GM18861 (cell line): Measurements from ENCODE around the gene VDAC1.

ENCODE experiments used
- ATAC-seq: cut with Tn5 transposase; IDR thresholded peaks from one replicate; pipeline ENCODE4 v1.9.1; 2021; ENCODE audit not compliant: unreplicated experiment

Gene VDAC1

GRCh38 chr5:134025786-134026185, 21.0 kb upstream of the VDAC1 start:
- no peak for ATAC-seq

DNA sequence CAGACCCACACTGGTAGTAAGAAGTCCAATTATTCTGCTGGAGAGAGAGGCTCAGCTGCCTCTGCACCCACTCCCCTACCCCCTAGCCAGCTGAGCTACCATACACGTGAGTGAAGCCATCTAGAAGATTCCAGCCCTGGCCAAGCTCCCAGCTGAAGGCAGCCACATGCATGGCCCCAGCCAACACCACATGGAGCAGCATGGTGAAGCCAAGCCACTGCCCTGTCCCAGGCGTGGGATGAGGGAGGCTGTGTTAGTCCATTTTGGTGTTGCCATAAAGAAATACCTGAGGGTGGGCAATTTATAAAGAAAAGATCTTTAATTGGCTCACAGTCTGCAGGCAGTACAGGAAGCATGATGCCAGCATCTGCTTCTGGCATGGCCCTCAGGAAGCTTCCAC, 20.0 kb upstream of the VDAC1 start:
- no peak for ATAC-seq

GRCh38 chr5:134022333-134022732, 17.6 kb upstream of the VDAC1 start:
- no peak for ATAC-seq

DNA sequence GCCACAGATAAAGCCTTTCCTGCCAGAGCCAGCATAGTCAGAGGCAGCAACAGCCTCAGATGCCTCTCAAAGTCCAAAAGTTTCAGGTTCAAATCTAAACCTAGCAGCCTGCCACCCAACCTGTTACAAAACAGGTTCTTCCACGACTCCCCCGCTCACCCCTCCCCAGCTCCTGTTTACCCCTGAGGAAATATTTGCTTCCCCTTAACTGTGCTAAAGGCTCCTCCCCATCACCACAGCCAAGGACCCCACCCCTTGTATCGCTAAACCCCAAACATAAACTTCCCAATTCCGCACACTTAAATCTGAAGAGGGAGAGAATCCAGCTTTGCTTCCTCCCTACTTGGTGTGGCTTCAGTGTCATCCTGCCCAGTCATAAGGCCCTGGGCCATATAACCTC, 15.4 kb upstream of the VDAC1 start:
- ATAC-seq, result no peak

DNA sequence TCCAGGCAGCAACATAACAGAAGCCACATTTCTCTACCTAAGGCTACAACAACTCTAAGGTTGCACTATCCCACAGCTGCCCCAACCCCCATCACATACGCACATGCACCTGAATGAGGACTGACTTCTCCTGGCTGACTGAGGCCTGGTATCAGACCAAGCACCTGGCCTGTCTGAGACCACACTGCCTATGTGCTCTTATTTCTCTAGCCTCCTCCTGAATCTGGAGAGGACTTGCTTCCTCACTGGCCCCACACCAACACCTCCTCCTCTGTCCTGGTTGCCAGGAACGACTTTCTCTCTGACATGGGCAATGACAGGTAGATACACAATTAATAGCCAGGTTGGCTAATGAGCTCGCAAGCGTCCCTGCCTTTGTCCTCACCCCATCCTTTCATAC, 14.9 kb upstream of the VDAC1 start:
- no peak for ATAC-seq

- no peak for ATAC-seq
Measured at GRCh38 chr5:134018986-134019316, 14.2 kb upstream of the VDAC1 start.

- ATAC-seq, result no peak
Measured at GRCh38 chr5:134018154-134018985, 13.6 kb upstream of the VDAC1 start.

- no peak for ATAC-seq
Measured at GRCh38 chr5:134008266-134008749, 3.5 kb upstream of the VDAC1 start.

- no peak for ATAC-seq
Measured at GRCh38 chr5:134007581-134008265, 2.9 kb upstream of the VDAC1 start.

GRCh38 chr5:134006115-134006514, 1.3 kb upstream of the VDAC1 start:
- ATAC-seq, result no peak

DNA sequence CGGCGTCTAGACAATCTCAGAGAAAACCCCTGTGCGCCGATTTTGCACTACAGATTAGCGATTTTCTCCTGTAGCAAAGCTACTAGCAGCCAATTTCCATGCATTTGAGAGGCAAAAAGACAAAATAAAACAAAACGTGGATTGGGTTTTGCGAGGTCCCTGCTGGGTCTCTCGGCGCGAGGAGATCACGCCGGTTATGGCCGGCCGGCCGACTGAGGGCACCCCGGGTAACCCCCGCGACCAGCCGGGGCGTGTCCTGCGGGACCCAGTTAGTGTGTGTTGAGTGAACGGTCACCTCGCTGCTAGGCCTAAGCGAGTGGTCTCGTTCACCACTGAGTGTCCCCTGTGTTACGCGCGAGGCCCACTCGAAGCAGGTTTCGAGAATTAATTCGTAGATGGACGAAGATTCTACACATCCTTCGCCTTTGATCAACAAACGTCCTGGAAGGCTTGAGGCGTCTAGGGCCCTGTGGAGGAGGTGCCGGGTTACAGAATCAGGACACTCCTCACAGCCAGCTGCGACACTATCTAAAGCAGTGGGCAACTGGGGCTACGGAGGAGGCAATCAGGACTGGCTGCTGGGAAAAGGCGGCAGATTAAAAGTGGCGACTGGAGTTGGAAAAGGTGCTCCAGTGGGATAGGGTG, 764 bp upstream of the VDAC1 start:
- ATAC-seq, result peak; percentile 23

GRCh38 chr5:134003817-134004625, 754 bp downstream of the VDAC1 start:
- ATAC-seq, result peak; percentile 28

GRCh38 chr5:134003064-134003816, 1.5 kb downstream of the VDAC1 start:
- ATAC-seq, result no peak

DNA sequence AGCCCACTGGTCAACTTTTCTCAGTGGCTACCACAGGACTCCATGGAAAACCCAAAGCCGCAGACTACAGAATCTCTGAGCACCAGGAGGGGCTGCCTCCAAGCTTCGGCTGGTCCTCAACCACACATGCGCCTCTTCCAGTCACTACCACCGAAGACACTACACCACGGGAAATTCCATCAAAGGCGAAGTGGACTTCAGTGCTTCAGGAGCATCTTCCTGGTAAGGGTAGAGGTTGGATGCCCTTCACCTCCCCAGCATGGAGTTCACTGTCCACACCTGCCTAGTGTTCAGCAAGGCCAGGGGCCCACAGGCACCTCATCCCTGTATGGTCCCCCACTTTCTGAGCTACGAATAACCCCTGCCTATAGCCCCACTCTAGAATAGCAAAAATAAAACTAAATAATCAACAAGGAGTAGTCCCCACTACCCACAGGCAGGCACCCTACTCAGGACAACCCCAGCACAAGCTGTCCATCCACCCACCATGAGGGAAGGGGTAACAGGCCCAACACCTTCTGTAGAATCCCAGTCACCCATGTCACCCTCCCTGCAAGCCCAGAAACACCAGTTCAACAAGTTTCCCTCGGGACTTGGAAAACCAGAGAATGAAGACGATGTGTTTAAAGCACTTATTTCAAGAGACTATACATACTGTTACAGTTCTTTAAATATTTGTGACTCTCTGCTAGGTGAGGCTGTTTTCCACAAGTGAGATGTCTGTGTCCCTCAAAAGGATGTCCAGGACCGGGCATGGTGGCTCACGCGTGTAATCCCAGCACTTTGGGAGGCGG, 2.6 kb downstream of the VDAC1 start:
- no peak for ATAC-seq

- no peak for ATAC-seq
Measured at GRCh38 chr5:134000696-134001453, 3.9 kb downstream of the VDAC1 start.

- ATAC-seq, result no peak
Measured at GRCh38 chr5:134000091-134000511, 4.7 kb downstream of the VDAC1 start.

GRCh38 chr5:133998807-133999206, 6.0 kb downstream of the VDAC1 start:
- ATAC-seq, result no peak

DNA sequence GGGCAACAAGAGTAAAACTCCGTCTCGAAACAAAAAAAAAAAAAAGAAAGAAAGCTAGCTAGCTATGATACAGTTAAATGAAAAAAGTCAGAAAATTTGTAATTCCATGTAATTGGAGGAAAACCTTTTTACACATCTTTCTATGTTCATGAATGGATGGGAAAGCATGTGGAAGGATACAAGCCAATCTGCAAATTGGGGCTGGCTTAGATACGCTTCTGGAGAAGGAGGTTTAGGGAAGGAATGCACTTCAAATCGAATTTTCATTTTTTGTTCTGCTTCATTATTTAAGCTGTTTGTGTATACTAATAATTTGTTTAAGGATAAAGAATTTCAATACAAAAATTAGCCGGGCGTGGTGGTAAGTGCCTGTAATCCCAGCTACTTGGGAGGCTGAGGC, 6.7 kb downstream of the VDAC1 start:
- no peak for ATAC-seq
